GM15510 (cell line): ENCODE measurements around the gene NMBR.

Experiments used
- POLR2A ChIP-seq: IDR thresholded peaks from 3 replicates; pipeline ENCODE4 v1.6.1; 2011; ENCODE audit warnings: borderline replicate concordance; ENCODE audit not compliant: insufficient read length; ENCODE audit errors: extremely low read depth

The NMBR gene

DNA sequence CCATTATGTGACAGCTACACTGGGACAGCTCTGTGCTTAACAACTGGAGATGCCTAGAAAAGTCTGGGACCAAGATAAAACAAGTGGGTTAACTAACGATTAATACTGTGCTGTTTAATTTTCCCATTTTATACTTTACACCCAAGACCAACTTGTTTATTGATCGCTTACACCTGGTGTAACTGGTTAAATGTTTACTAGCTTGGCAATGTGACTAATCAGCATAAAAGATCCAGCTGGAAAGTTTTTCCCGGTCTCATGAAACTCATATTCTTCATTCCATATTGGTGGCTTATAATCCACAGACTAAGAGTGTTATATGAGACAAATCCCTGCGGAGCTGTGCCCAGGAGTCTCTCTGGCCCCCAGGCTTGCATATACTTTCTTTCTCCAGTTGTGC lies 115.9 kb downstream of the NMBR start:
- TF ChIP-seq POLR2A, result no peak

- TF ChIP-seq POLR2A, result no peak
These were observed 116.8 kb downstream of the NMBR start for GRCh38 chr6:142030115-142030619.

- TF ChIP-seq POLR2A, result no peak
These were observed 118.4 kb downstream of the NMBR start for GRCh38 chr6:142028527-142028926.

DNA sequence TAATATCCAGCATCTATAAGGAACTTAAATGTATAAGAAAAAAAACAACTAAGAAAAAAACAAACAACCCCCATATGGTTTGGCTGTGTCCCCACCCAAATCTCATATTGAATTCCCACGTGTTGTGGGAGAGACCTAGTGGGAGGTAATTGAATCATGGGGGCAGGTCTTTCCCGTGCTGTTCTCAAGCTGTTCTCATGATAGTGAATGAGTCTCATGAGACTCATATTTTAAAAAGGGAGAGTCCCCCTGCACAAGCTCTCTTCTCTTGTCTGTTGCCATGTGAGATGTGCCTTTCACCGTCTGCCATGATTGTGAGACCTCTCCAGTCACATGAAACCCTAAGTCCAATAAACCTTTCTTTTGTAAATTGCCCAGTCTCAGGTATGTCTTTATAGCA lies 119.8 kb downstream of the NMBR start:
- no peak for TF ChIP-seq POLR2A

GRCh38 chr6:142026471-142026870 lies 120.5 kb downstream of the NMBR start:
- TF ChIP-seq POLR2A, result no peak
